Osteoblast (primary cell): ENCODE data around the gene OXNAD1. TPM values are rescaled to one million over a fixed set of nuclear protein-coding genes. Genes with fewer than 3 reads are reported as not detected.
A peak's percentile ranks its signal among the peaks of the same experiment; 100 is the strongest.

Source experiments
- DNase-seq: peaks from one replicate; pipeline ENCODE4 v3.0.0; 2011; ENCODE audit warnings: low spot score, mixed read lengths; ENCODE audit not compliant: insufficient read length; ENCODE audit errors: missing footprints
- H2AFZ ChIP-seq: 2 replicates; pipeline ENCODE4 v1.6.0; 2011; ENCODE audit warnings: mild to moderate bottlenecking, low read length
- H3K27ac ChIP-seq: 2 replicates; pipeline ENCODE4 v1.5.1; 2011; ENCODE audit warnings: mild to moderate bottlenecking, low read depth, low read length, moderate library complexity
- H3K27me3 ChIP-seq: 2 replicates; pipeline ENCODE4 v1.6.0; 2012; ENCODE audit warnings: mild to moderate bottlenecking, control low read depth, inconsistent platforms, low read length, moderate library complexity; ENCODE audit not compliant: insufficient read depth
- H3K36me3 ChIP-seq: 2 replicates; pipeline ENCODE4 v1.5.1; 2011; ENCODE audit warnings: mild to moderate bottlenecking, low read length, control low read depth, moderate library complexity; ENCODE audit not compliant: insufficient read depth
- H3K4me1 ChIP-seq: 2 replicates; pipeline ENCODE4 v1.5.1; 2011; ENCODE audit warnings: mild to moderate bottlenecking, low read length, control low read depth, moderate library complexity; ENCODE audit not compliant: insufficient read depth
- H3K4me2 ChIP-seq: 2 replicates; pipeline ENCODE4 v1.6.0; 2011; ENCODE audit warnings: mild to moderate bottlenecking, low read length; ENCODE audit not compliant: insufficient read depth
- H3K4me3 ChIP-seq: fragments of 200-600 bp; sonication (generic); 3 replicates; pipeline ENCODE4 v1.5.1; 2012; ENCODE audit warnings: mild to moderate bottlenecking, low read length, inconsistent platforms; ENCODE audit not compliant: insufficient read depth
- H3K79me2 ChIP-seq: 2 replicates; pipeline ENCODE4 v1.6.0; 2012; ENCODE audit warnings: mild to moderate bottlenecking, low read length, control low read depth, inconsistent platforms; ENCODE audit not compliant: insufficient read depth
- H3K9me3 ChIP-seq: 2 replicates; pipeline ENCODE4 v1.5.1; 2011; ENCODE audit warnings: low read depth, low read length, control low read depth
- H4K20me1 ChIP-seq: 2 replicates; pipeline ENCODE4 v1.6.0; 2012; ENCODE audit warnings: mild to moderate bottlenecking, low read length, control low read depth; ENCODE audit not compliant: insufficient read depth
- total RNA-seq: library from RNA; depleted of rRNA; stranded (reverse); fragments of >200 nt; gene quantifications from 2 replicates; pipeline ENCODE4 v1.2.3, GENCODE V29; 2012
- TF ChIP-seq, protein P1 (sequence below): IDR thresholded peaks from 2 replicates; pipeline ENCODE4 v1.5.1; 2011; ENCODE audit warnings: mild to moderate bottlenecking, low read depth, low read length, moderate library complexity; ENCODE audit errors: extremely low read depth

Gene OXNAD1
- total RNA-seq, 1 donor, result 11.9 TPM

GRCh38 chr3:16264174-16264707, 771 bp upstream of the OXNAD1 start:
- TF ChIP-seq, protein P1, sequence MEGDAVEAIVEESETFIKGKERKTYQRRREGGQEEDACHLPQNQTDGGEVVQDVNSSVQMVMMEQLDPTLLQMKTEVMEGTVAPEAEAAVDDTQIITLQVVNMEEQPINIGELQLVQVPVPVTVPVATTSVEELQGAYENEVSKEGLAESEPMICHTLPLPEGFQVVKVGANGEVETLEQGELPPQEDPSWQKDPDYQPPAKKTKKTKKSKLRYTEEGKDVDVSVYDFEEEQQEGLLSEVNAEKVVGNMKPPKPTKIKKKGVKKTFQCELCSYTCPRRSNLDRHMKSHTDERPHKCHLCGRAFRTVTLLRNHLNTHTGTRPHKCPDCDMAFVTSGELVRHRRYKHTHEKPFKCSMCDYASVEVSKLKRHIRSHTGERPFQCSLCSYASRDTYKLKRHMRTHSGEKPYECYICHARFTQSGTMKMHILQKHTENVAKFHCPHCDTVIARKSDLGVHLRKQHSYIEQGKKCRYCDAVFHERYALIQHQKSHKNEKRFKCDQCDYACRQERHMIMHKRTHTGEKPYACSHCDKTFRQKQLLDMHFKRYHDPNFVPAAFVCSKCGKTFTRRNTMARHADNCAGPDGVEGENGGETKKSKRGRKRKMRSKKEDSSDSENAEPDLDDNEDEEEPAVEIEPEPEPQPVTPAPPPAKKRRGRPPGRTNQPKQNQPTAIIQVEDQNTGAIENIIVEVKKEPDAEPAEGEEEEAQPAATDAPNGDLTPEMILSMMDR, result no peak
- DNase-seq, result peak; percentile 74
- no peaks in the 10 kb centered on the region for H3K27me3 ChIP-seq
- no peaks in the 10 kb centered on the region for H3K9me3 ChIP-seq
- H3K4me3 ChIP-seq, result peak overlapping the region; percentile 98
- H3K27ac ChIP-seq, result peak overlapping the region; percentile 98
- H4K20me1 ChIP-seq, result no peaks in the 10 kb centered on the region
- peak overlapping the region; percentile 99 for H3K4me2 ChIP-seq
- peak overlapping the region; percentile 99 for H2AFZ ChIP-seq
- H3K79me2 ChIP-seq, result peaks cover 76% of the 10 kb centered on the region
- H3K36me3 ChIP-seq, result peaks cover 20% of the 10 kb centered on the region
- H3K4me1 ChIP-seq, result peaks cover 29% of the 10 kb centered on the region

DNA sequence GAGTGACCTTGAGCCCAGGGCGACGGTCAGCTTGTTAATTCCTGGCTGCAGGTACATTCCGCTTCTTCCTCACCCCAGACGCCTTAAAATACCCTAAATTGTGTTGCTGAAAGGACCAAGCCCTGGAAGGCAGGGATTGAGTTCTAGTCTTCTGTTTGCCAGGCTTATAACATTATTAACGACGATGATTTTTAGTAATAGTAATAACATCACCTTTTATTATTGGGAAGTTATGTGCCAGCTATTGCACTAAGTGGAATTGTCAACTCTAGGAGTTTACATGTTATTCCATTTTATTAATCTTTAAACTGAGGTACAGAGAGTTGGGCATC, 409 bp downstream of the OXNAD1 start:
- no peak for DNase-seq
- Histone ChIP-seq H2AFZ (peak overlapping the region; percentile 99), H3K27me3 (no peaks in the 10 kb centered on the region), H3K9me3 (no peaks in the 10 kb centered on the region), H3K4me2 (peak overlapping the region; percentile 98), H3K4me1 (peaks cover 29% of the 10 kb centered on the region), H4K20me1 (no peaks in the 10 kb centered on the region), H3K4me3 (peak overlapping the region; percentile 98), H3K36me3 (peaks cover 14% of the 10 kb centered on the region), H3K27ac (peak overlapping the region; percentile 98), H3K79me2 (peaks cover 74% of the 10 kb centered on the region)
- TF ChIP-seq, protein P1, result no peak

- peaks cover 64% of the 10 kb centered on the region for H3K79me2 ChIP-seq
- no peak overlapping the region for H3K27ac ChIP-seq
- no peaks in the 10 kb centered on the region for H3K9me3 ChIP-seq
- H3K4me2 ChIP-seq, result no peak overlapping the region
- no peak for DNase-seq
- no peak overlapping the region for H3K4me3 ChIP-seq
- H3K27me3 ChIP-seq, result no peaks in the 10 kb centered on the region
- no peaks in the 10 kb centered on the region for H4K20me1 ChIP-seq
- peaks cover 16% of the 10 kb centered on the region for H3K36me3 ChIP-seq
- peaks cover 29% of the 10 kb centered on the region for H3K4me1 ChIP-seq
- H2AFZ ChIP-seq, result no peak overlapping the region
- TF ChIP-seq, protein P1, result no peak
Observed at GRCh38 chr3:16266714-16267113, 1.7 kb downstream of the OXNAD1 start.

DNA sequence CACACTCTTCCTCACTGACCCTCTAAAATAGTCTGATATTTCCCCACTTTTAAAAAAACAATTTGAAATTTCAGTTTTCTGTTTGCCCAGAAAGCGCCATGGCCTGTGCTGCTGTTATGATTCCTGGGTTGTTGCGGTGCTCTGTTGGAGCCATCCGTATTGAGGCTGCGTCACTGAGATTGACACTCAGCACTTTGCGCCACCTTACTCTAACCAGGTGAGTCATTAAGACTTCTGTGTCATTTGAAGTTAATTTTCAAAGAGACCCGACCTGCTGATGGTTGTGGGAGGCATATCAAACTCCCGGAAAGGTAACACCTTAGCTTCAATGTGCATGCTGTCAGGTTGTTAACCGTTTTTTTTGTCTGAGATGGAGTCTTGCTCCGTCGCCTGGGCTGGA, 5.8 kb downstream of the OXNAD1 start:
- TF ChIP-seq, protein P1, result no peak
- Histone ChIP-seq H3K9me3 (no peaks in the 10 kb centered on the region), H3K4me3 (no peak overlapping the region), H3K27ac (no peak overlapping the region), H3K79me2 (peaks cover 26% of the 10 kb centered on the region), H3K27me3 (no peaks in the 10 kb centered on the region), H3K4me1 (peaks cover 9% of the 10 kb centered on the region), H3K4me2 (no peak overlapping the region), H3K36me3 (peaks cover 16% of the 10 kb centered on the region), H4K20me1 (no peaks in the 10 kb centered on the region), H2AFZ (no peak overlapping the region)
- no peak for DNase-seq
